ENCODE results near the gene PEX10. TPM values are rescaled to one million over a fixed set of nuclear protein-coding genes. Genes with fewer than 3 reads are reported as not detected.

PEX10 gene
- polyA plus RNA-seq, 1 experiment = 11.9 TPM

DNA sequence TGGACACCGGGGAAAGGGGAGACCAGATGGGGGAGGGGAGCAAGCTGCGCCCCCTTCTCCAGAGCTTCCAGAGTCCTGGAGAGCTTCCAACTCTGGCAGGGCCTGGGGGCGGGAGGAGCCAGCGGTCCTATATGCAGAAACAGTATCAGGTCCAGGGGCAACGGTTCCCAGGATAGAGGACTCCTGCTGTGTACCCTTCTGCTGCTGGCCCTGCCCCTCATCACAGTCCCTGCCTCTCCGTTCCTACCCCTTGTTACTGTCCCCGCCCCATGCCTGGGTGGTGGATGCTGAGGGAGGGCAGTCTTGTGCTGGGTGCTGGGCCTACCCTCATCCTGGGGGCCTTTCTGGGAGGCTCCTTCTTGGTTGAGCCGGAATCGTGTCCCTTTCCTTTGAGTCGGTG is 19.2 kb upstream of the PEX10 start:
- TF ChIP-seq, protein P1, sequence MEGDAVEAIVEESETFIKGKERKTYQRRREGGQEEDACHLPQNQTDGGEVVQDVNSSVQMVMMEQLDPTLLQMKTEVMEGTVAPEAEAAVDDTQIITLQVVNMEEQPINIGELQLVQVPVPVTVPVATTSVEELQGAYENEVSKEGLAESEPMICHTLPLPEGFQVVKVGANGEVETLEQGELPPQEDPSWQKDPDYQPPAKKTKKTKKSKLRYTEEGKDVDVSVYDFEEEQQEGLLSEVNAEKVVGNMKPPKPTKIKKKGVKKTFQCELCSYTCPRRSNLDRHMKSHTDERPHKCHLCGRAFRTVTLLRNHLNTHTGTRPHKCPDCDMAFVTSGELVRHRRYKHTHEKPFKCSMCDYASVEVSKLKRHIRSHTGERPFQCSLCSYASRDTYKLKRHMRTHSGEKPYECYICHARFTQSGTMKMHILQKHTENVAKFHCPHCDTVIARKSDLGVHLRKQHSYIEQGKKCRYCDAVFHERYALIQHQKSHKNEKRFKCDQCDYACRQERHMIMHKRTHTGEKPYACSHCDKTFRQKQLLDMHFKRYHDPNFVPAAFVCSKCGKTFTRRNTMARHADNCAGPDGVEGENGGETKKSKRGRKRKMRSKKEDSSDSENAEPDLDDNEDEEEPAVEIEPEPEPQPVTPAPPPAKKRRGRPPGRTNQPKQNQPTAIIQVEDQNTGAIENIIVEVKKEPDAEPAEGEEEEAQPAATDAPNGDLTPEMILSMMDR (IDR thresholded peaks at IDR 0.05; ENCODE audit: low read depth, low read length) = no peak
- Histone ChIP-seq H3K27ac (ENCODE audit: low read depth, low read length) (no peak overlapping the region), H3K9me3 (ENCODE audit: control insufficient read depth, insufficient read depth, low read length) (peaks cover 21% of the 10 kb centered on the region), H3K4me3 (ENCODE audit: low read depth, low read length) (no peak overlapping the region), H3K27me3 (ENCODE audit: control insufficient read depth, insufficient read depth, low read length) (peaks cover 46% of the 10 kb centered on the region)
- ChIA-PET CTCF (no interaction called here), POLR2A (no interaction called here)
- DNase-seq (ENCODE audit: low read depth, low spot score) = no peak

DNA sequence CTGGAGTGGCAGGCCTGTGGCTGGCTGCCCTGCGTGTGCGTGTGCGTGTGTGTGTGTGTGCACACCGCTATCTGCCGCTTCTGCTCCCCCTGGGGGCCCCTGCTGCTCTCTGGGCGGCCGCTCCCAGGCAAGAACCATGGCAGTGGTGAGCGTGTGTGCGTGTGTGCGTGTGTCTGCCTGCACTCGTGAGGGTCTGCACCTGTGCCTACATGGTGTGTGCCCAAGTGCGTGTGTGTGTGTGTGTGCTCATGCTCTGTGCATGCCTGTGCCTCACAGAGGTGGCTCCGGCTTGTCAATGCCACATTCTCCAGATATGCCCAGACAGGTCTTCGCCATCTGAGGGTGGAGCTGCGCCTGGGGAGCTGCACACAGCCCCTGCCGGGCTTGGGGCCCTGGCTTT is 18.7 kb upstream of the PEX10 start:
- no peak overlapping the region for H3K4me3 ChIP-seq (ENCODE audit: low read depth, low read length)
- H3K27ac ChIP-seq (ENCODE audit: low read depth, low read length) = no peak overlapping the region
- no peak for DNase-seq (ENCODE audit: low read depth, low spot score)
- ChIA-PET CTCF (no interaction called here), POLR2A (no interaction called here)
- H3K9me3 ChIP-seq (ENCODE audit: control insufficient read depth, insufficient read depth, low read length) = peaks cover 21% of the 10 kb centered on the region
- H3K27me3 ChIP-seq (ENCODE audit: control insufficient read depth, insufficient read depth, low read length) = peaks cover 46% of the 10 kb centered on the region
- TF ChIP-seq, protein P1 (IDR thresholded peaks at IDR 0.05; ENCODE audit: low read depth, low read length) = no peak

DNA sequence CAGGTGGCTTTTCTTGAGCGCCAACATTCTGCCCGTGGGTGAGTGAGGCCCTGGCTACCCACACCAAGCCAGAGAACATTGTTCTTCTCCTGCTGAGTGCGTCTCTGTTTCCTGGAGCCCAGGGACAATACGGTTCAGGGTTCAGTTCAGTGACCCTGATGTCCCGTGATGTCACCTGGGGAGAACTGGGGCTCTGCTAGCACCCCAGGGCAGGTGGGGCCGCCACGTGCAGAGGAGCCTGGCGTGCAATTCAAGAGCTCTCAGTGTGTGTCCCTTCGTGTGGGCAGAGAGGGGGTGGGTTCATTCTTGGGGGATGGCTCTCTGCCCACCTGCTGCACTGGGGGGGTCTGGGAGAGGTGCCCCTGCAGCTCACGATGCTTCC is 18.2 kb upstream of the PEX10 start:
- peaks cover 46% of the 10 kb centered on the region for H3K27me3 ChIP-seq (ENCODE audit: control insufficient read depth, insufficient read depth, low read length)
- peaks cover 21% of the 10 kb centered on the region for H3K9me3 ChIP-seq (ENCODE audit: control insufficient read depth, insufficient read depth, low read length)
- TF ChIP-seq, protein P1 (IDR thresholded peaks at IDR 0.05; ENCODE audit: low read depth, low read length) = no peak
- no peak for DNase-seq (ENCODE audit: low read depth, low spot score)
- ChIA-PET CTCF (no interaction called here), POLR2A (no interaction called here)
- H3K27ac ChIP-seq (ENCODE audit: low read depth, low read length) = no peak overlapping the region
- no peak overlapping the region for H3K4me3 ChIP-seq (ENCODE audit: low read depth, low read length)

DNA sequence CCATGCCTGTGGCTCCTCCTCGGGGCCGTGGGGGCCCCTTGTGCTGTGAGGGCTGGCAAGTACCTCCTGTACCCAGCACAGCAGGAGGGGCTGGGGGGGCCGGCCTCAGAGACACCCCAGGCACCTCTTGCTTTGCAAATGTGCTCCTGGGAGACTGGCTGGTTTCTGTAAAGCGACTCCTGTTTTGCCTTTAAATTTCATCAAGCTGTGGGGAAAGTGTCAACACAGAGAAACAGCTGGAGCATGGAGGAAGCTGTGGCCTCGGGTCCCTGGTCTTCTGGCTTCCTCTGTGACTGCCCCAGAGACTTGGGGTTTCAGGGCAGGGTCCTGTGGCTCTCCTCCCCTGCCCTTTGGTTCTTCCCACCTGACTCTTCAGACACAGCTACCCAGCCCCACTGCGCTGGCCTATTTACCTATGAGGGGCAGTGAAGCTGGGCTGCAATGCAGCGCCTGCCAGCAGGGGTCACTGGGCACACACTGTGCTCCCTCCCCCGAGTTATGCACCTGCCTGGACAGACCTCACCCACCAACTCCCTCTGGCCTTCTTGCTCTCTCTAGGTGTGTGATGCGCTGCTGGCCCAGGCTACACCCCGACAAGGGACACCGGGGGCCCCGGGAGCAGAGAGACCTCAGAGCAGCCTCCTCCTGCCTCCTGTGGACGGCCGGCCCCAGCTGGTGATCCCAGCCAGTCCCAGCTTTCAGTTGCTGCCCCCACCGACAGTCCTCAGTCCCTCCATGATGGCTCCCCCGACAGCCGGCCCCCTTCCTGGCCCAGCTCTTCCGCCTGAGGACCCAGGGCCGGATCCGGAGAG is 17.6 kb upstream of the PEX10 start:
- Histone ChIP-seq H3K9me3 (ENCODE audit: control insufficient read depth, insufficient read depth, low read length) (peaks cover 21% of the 10 kb centered on the region), H3K27me3 (ENCODE audit: control insufficient read depth, insufficient read depth, low read length) (peaks cover 44% of the 10 kb centered on the region), H3K4me3 (ENCODE audit: low read depth, low read length) (no peak overlapping the region), H3K27ac (ENCODE audit: low read depth, low read length) (no peak overlapping the region)
- POLR2A ChIA-PET = no interaction called here
- TF ChIP-seq, protein P1 (IDR thresholded peaks at IDR 0.05; ENCODE audit: low read depth, low read length) = peak; percentile 33
- no peak for DNase-seq (ENCODE audit: low read depth, low spot score)
- CTCF ChIA-PET = no interaction called here

DNA sequence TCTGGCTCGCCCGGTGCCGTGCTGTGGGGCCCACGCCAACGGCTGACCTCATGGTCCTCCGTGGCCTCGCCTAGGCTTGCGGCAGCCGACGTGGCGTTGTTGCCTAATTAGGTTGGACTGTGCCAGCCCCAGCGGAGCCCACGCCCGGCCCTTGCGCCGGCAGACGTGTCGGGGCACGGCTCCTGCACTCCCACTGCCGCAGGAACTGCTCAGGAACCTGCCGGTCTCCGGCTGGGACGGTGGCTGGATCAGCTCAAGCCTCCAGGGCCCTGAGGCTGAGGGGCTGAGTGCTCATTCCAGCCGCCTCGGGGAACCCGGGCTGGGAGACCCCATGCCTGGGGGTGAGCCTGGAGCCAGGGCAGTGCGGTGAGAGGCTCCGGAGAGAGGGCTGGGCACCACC is 16.1 kb upstream of the PEX10 start:
- Histone ChIP-seq H3K4me3 (ENCODE audit: low read depth, low read length) (no peak overlapping the region), H3K27me3 (ENCODE audit: control insufficient read depth, insufficient read depth, low read length) (peaks cover 29% of the 10 kb centered on the region), H3K9me3 (ENCODE audit: control insufficient read depth, insufficient read depth, low read length) (peaks cover 22% of the 10 kb centered on the region), H3K27ac (ENCODE audit: low read depth, low read length) (no peak overlapping the region)
- CTCF ChIA-PET = no interaction called here
- DNase-seq (ENCODE audit: low read depth, low spot score) = no peak
- POLR2A ChIA-PET = no interaction called here
- TF ChIP-seq, protein P1 (IDR thresholded peaks at IDR 0.05; ENCODE audit: low read depth, low read length) = no peak

All from AG04450 (cell line).